ENCODE data around the gene G6PD. TPM values are rescaled to one million over a fixed set of nuclear protein-coding genes. Genes with fewer than 3 reads are reported as not detected.

The G6PD gene
- total and polyA plus RNA-seq, 2 of the 8 experiments (the other 6 are each of a cell fraction or from before 2014, with no cell fraction given) = 47.3 to 55.1 TPM

DNA sequence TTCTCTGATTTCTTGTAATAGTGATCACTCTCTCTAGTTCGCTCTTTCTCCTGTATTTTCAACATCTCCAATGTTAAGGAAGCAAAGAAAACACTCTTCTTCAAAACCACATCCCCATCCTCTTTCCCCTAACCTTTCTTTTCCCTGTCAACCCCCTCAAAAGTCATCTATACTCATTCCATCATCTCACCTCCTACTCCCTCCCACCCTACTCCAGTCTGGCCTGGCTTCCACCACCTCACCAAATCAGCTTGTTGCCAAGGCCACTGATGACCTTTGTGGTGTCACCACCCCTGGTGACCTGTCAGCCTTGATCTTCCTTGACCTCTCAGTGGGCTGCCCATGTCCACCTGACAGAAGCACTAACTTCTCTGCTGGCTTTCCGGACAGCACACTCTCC is 32.9 kb downstream of the G6PD start:
- DNase-seq (ENCODE audit: low read depth in 1 of 2, low spot score in 2 of 2) = no peak
- no peak for TF ChIP-seq CREB1 (IDR thresholded peaks at IDR 0.05)
- no peak for TF ChIP-seq SP2 (IDR thresholded peaks at IDR 0.05; ENCODE audit: low read length)
- no peak for TF ChIP-seq GABPA (IDR thresholded peaks at IDR 0.05; ENCODE audit: borderline replicate concordance, insufficient read depth, low read length)
- no peak for TF ChIP-seq GTF2F1 (IDR thresholded peaks at IDR 0.05; ENCODE audit: borderline replicate concordance, low read depth, low read length)
- no peak for TF ChIP-seq TAF1 (IDR thresholded peaks at IDR 0.05; ENCODE audit: low read depth, low read length)
- no peak for TF ChIP-seq POU5F1 (IDR thresholded peaks at IDR 0.05; ENCODE audit: low read depth, low read length)
- no peak for TF ChIP-seq POLR2A (IDR thresholded peaks at IDR 0.05; ENCODE audit: control extremely low read depth in 1 of 2, low read depth in 2 of 2, low read length in 2 of 2)
- no peak for TF ChIP-seq NRF1 (IDR thresholded peaks at IDR 0.05; ENCODE audit: low read depth, low read length)
- TF ChIP-seq KDM5A (IDR thresholded peaks at IDR 0.05; ENCODE audit: low read length) = no peak
- no peak for TF ChIP-seq EZH2 (IDR thresholded peaks at IDR 0.05; ENCODE audit: low read depth, low read length, severe bottlenecking)
- TF ChIP-seq PHF8 (conservative IDR thresholded peaks at IDR 0.05; ENCODE audit: low read depth, low read length) = no peak
- no peak for TF ChIP-seq EP300 (IDR thresholded peaks at IDR 0.05; ENCODE audit: borderline replicate concordance in 1 of 2, low read depth in 2 of 2, low read length in 2 of 2)
- TF ChIP-seq JUN (IDR thresholded peaks at IDR 0.05; ENCODE audit: low read depth, low read length) = no peak
- no peak for TF ChIP-seq BACH1 (IDR thresholded peaks at IDR 0.05; ENCODE audit: low read length)
- no peak for TF ChIP-seq CHD2 (IDR thresholded peaks at IDR 0.05; ENCODE audit: low read length)
- no peak for TF ChIP-seq SIX5 (IDR thresholded peaks at IDR 0.05; ENCODE audit: low read depth, low read length)
- no peak for TF ChIP-seq BRCA1 (IDR thresholded peaks at IDR 0.05; ENCODE audit: low read depth, low read length)

More for the DNA sequence above, 32.9 kb downstream of the G6PD start:
- H2BK120ac ChIP-seq (replicated peaks; ENCODE audit: low read depth, low read length) = no peak overlapping the region
- POLR2A ChIA-PET (ENCODE audit: partially characterized antibody) = interaction anchor here (0.8 kb wide), 1 partner anchor 13 kb away, joined by 3 read pairs; no protein-coding TSS in a partner anchor
- no peak overlapping the region for H2BK15ac ChIP-seq (ENCODE audit: low read length)
- H3K36me3 ChIP-seq (ENCODE audit: control insufficient read depth in 2 of 4, insufficient read depth in 4 of 4, low read length in 3 of 4) = no peaks in the 10 kb centered on the region
- no peaks in the 10 kb centered on the region for H3K27me3 ChIP-seq (replicated peaks in 1 of 4; ENCODE audit: control insufficient read depth in 3 of 4, extremely low read depth in 1 of 4, insufficient read depth in 3 of 4, low read length in 3 of 4)
- H3K18ac ChIP-seq (ENCODE audit: extremely low read depth, low read length) = no peak overlapping the region
- no peak overlapping the region for H2AFZ ChIP-seq (ENCODE audit: low read length)
- H3K4me3 ChIP-seq (ENCODE audit: extremely low read depth in 1 of 4, insufficient read depth in 2 of 4, low read depth in 3 of 4, low read length in 4 of 4) = no peak overlapping the region
- H2BK12ac ChIP-seq (ENCODE audit: low read depth, low read length) = no peak overlapping the region
- H3K4ac ChIP-seq (replicated peaks; ENCODE audit: insufficient read length, low read depth, low read length) = no peak overlapping the region
- no peak overlapping the region for H2BK5ac ChIP-seq (ENCODE audit: low read depth, low read length)
- no peaks in the 10 kb centered on the region for H3K79me1 ChIP-seq (ENCODE audit: low read depth, low read length)
- no peak overlapping the region for H3K4me2 ChIP-seq (ENCODE audit: insufficient read depth in 1 of 2, low read depth in 2 of 2, low read length in 2 of 2)
- H3K9me3 ChIP-seq (ENCODE audit: insufficient read depth in 2 of 2, low read depth in 1 of 2, low read length in 1 of 2) = no peaks in the 10 kb centered on the region
- H2BK20ac ChIP-seq (ENCODE audit: low read length) = no peak overlapping the region
- H4K20me1 ChIP-seq (replicated peaks in 1 of 2; ENCODE audit: control insufficient read depth in 1 of 2, insufficient read depth in 2 of 2, low read length in 2 of 2) = no peaks in the 10 kb centered on the region
- H3K23me2 ChIP-seq (ENCODE audit: low read depth, low read length) = peaks cover 9% of the 10 kb centered on the region
- no peak overlapping the region for H4K5ac ChIP-seq (ENCODE audit: insufficient read length, low read depth, low read length)
- no peak overlapping the region for H3K23ac ChIP-seq (ENCODE audit: insufficient read length)
- no peak overlapping the region for H3K9ac ChIP-seq (replicated peaks in 1 of 4; ENCODE audit: extremely low read depth in 1 of 4, low read depth in 3 of 4, low read length in 3 of 4)
- no peak overlapping the region for H4K91ac ChIP-seq (replicated peaks; ENCODE audit: insufficient read length, low read length)
- H4K8ac ChIP-seq (ENCODE audit: extremely low read depth, insufficient read depth, low read length) = no peak overlapping the region
- H3K14ac ChIP-seq (ENCODE audit: insufficient read length) = no peak overlapping the region
- no peaks in the 10 kb centered on the region for H3K79me2 ChIP-seq (ENCODE audit: control insufficient read depth in 1 of 2, insufficient read depth in 2 of 2, low read length in 2 of 2)
- H3K56ac ChIP-seq (replicated peaks; ENCODE audit: insufficient read length, low read depth, low read length) = no peak overlapping the region
- 100% methylated on average over 1 of the region's 2 CpGs; no CpG with 5 or more reads in 1 of the 2 experiments for WGBS, 2 experiments (ENCODE audit: extremely low coverage in 1 of 2, insufficient coverage in 1 of 2, insufficient read length in 1 of 2, insufficient replicate concordance in 2 of 2, low coverage in 1 of 2, low lambda C conversion rate in 2 of 2, missing lambda C conversion rate in 1 of 2)
- FAIRE-seq = no peak
- CTCF ChIA-PET (ENCODE audit: partially characterized antibody) = no interaction called here
- peaks cover 1 to 10% (median 7%) of the 10 kb centered on the region in 4 experiments; a peak in 6 of 7 replicates for H3K4me1 ChIP-seq (replicated peaks in 1 of 4; ENCODE audit: control insufficient read depth in 3 of 4, insufficient read depth in 4 of 4, low read length in 3 of 4)
- no peak overlapping the region for H3K27ac ChIP-seq (ENCODE audit: low read depth, low read length)
- H2AK5ac ChIP-seq (ENCODE audit: low read depth, low read length) = no peak overlapping the region

Measured in H1 (cell line).